Aorta (tissue), 5 donors: ENCODE measurements around the gene PRR18. TPM values are rescaled to one million over a fixed set of nuclear protein-coding genes. Genes with fewer than 3 reads are reported as not detected.

Experiments used
- ATAC-seq: fragments of 200-7000 bp; cut with Tn5 transposase; one replicate; pipeline ENCODE4 v1.9.1; 2022; ENCODE audit warnings: moderate library complexity; ENCODE audit not compliant: low FRiP score
- DNase-seq, 2 donors: peaks; one replicate each; pipeline ENCODE4 v3.0.0-alpha.2; 2020
- H3K27ac ChIP-seq, 2 donors: one replicate each; pipeline ENCODE4 v1.5.1; 2013; ENCODE audit warnings: low read length in 2 of 2, mild to moderate bottlenecking in 2 of 2, moderate library complexity in 2 of 2, control low read depth in 1 of 2, inconsistent platforms in 1 of 2, low read depth in 1 of 2
- H3K27me3 ChIP-seq, 2 donors: one replicate each; pipeline ENCODE4 v1.6.1; 2013; ENCODE audit warnings: control low read depth in 1 of 2, low read length in 1 of 2, mild to moderate bottlenecking in 1 of 2, moderate library complexity in 1 of 2; ENCODE audit not compliant: insufficient read depth in 2 of 2, control insufficient read depth in 1 of 2
- H3K36me3 ChIP-seq, 2 donors: one replicate each; pipeline ENCODE4 v1.6.1; 2013; ENCODE audit warnings: control low read depth in 1 of 2, low read length in 1 of 2, mild to moderate bottlenecking in 1 of 2; ENCODE audit not compliant: insufficient read depth in 2 of 2, control insufficient read depth in 1 of 2
- H3K4me1 ChIP-seq, 2 donors: one replicate each; pipeline ENCODE4 v1.6.1; 2013; ENCODE audit warnings: low read length in 2 of 2, control low read depth in 1 of 2, mild to moderate bottlenecking in 1 of 2, moderate library complexity in 1 of 2; ENCODE audit not compliant: insufficient read depth in 2 of 2, control insufficient read depth in 1 of 2
- H3K4me3 ChIP-seq, 2 donors: one replicate each; pipeline ENCODE4 v1.5.1; 2013; ENCODE audit warnings: low read length in 2 of 2, control low read depth in 1 of 2, mild to moderate bottlenecking in 1 of 2
- H3K9me3 ChIP-seq: one replicate; pipeline ENCODE4 v1.6.1; 2013; ENCODE audit warnings: mild to moderate bottlenecking, low read length; ENCODE audit not compliant: control insufficient read depth
- WGBS, 2 donors: extraction: QIAGEN DNeasy Blood & Tissue Kit; methylation state at CpG; one replicate each; pipeline ENCODE4 v1.1.7; 2013; 5-methylcytosine and 5-hydroxymethylcytosine counted together
- intact Hi-C, 2 donors: fragments of 100-400 bp; cut with DNase I; formaldehyde crosslinking; loops; one replicate each; pipeline versions ENCODE4 v1.14.2 to v1.15.0; 2022
- polyA plus RNA-seq, 2 donors: library from polyadenylated mRNA; stranded (reverse); fragments of 200-250 nt; gene quantifications; one replicate each; pipeline ENCODE4 v1.2.3, GENCODE V29; 2013
- total RNA-seq, 2 donors: library from RNA; stranded (reverse); fragmentation: NEBNext Ultra II Directional; extraction: Animal tissue kit (Norgen Biotek cat#: 25700); gene quantifications; one replicate each; pipeline ENCODE4 v1.2.1, GENCODE V29; 2021
- donor health status: healthy with polysubstance abuse.
- donor health status: Bipolar disorder and iron deficiency.
- donor health status: DM: no; HTN: no; CAD: no.
- donor health status: DM: no; HTN: no; CAD: no.
- donor health status: DM: yes; HTN: yes; CAD: no.

Gene PRR18
- total and polyA plus RNA-seq, 4 donors, result not detected

DNA sequence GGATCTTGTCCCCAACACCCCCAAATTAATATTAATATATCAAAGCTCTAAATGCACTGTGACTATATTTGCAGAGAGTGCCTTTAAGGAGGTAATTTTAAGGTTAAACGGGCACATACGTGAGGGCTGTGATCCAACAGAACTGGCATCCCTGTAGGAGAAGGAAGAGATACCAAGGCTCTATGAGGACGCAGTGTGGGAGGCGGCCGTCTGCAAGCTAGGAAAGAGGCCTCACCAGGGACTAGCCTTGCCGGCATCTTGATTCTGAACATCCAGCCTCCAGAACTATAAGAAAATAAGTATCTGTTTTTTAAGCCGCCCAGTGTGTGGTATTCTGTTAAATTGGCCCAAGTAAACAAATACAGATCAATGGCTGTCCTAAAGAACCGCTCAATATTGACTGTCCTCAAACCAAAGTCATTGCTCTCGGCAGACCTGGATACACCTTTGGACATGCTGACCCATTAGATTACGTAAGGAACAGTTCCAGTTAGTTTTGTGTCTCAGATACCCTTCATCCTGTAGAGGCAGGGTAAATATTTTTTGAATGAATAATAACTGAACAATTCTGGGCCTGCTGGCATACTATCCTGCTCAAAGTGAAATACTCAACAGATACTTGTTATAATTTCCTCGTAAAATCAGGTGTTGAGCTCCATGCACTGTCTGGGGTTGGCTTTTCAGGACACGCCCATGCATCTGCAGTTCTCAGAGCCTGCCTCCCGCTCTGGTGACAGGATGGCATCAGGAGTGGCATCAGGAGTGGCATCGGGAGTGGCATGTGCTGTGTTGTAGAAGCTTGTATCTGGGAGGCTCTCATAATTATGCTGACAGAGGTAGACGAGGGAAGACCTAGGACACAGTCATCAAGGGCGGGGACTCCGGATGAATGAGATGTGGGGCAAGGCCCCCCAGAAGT, 6.3 kb downstream of the PRR18 start:
- WGBS, 2 donors, result 89 to 90% methylated on average over 17 of the region's 17 CpGs
- Histone ChIP-seq H3K27ac (no peak overlapping the region), H3K4me1 (no peaks in the 10 kb centered on the region), H3K36me3 (no peaks in the 10 kb centered on the region), H3K4me3 (no peak overlapping the region), H3K27me3 (peaks cover 0 to 1% of the 10 kb centered on the region in 2 donors), H3K9me3 (no peaks in the 10 kb centered on the region)
- intact Hi-C loops, result no loop called here
- no peak for ATAC-seq
- DNase-seq, result no peak

DNA sequence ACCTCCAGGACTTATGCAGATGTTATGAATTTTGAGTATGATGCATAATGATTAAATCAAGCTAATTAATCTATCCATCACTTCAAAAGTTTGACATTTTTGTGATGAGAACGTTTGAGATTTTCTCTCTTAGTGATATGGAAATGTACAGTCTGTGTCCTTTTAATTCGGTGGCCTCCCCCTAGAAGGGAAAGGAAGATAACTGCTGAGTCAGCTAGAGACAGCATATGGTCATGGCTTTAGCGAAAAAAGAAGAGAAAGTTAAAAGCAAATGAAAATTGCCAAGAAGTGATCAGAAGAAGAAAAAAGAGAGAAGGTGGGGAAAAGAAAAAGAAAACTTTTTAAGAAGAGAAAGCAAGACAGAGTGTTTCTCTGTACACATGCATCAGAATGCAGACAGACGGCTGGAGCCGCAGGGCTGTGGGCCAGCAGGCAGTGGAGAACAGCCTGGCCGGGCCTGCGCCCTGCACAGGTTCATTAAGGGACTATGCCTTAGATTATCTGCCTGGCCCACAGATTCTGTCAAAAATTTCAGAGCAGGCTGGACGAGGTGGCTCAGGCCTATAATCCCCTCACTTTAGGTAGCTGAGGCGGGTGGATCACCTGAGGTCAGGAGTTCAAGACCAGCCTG, 7.7 kb downstream of the PRR18 start:
- DNase-seq, result no peak
- Histone ChIP-seq H3K9me3 (no peaks in the 10 kb centered on the region), H3K36me3 (no peaks in the 10 kb centered on the region), H3K27me3 (peaks cover 0 to 1% of the 10 kb centered on the region in 2 donors), H3K27ac (no peak overlapping the region), H3K4me1 (no peaks in the 10 kb centered on the region), H3K4me3 (no peak overlapping the region)
- 78 to 83% methylated on average over 9 of the region's 9 CpGs for WGBS, 2 donors
- no peak for ATAC-seq
- intact Hi-C loops, result no loop called here

DNA sequence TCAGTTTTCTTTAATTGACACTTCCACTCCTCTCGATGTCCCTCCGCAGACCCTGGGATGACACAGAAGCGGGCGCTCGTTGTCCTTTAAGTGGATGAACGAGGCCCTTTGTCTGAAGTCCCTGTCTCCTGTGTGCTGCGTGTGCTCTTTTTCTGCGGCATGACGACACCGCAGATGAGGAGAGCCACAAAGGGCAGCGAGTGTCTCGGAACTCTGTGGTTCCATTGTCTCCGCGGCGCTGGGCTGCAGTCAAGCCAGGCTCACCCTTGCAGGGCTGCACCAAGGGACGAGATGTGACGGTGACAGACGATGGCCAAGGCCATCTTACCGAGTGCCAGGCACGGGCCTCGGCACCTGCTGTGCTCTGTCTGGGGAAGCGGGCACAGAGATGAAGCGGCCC, 10.6 kb downstream of the PRR18 start:
- no peaks in the 10 kb centered on the region for H3K27me3 ChIP-seq
- WGBS, 2 donors, result 92 to 95% methylated on average over 23 of the region's 23 CpGs
- no peak overlapping the region for H3K4me3 ChIP-seq
- H3K9me3 ChIP-seq, result no peaks in the 10 kb centered on the region
- no peak for DNase-seq
- H3K4me1 ChIP-seq, result no peaks in the 10 kb centered on the region
- H3K36me3 ChIP-seq, result no peaks in the 10 kb centered on the region
- no peak overlapping the region for H3K27ac ChIP-seq
- ATAC-seq, result no peak
- intact Hi-C loops, result no loop called here

DNA sequence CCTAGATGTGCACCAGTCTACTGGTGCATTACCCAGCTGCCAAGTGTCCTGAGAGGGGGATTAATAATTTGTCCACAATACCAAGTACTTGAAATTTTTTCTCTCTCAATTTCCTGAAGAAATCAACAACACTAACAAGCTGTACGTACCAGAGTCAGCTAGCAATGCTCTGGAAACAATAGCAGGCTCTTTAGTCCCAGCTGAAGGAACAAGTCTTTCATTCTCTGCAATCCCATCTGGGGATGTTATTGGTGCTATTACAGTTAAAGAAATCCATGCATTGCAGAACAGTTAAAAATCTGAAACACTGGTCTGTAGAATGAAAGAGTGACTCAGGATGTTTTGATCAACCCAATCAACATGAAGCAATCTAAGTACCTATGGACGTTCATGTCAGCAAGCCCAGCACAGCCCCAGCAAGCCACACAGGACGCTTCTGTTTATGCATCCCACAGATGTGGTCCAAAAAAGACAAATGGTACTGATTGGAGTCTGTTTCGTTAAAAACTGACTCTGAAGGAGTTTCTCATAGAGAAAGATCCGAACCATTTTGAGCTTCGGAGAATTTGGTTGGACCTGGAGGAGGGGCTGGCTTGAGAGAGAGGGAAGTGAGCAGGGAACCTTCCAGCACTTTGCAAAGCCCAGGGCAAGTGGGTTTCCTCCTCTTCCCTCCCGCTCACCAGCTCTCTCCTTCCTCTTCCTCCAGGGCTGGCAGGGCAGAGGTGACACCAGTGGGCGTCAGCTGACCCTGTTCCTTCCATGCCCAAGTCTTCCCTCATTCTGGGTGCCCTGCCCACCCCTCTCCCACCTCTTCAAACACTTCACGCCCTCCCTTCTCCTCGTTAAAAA, 11.9 kb downstream of the PRR18 start:
- H3K27ac ChIP-seq, result no peak overlapping the region
- H3K4me3 ChIP-seq, result no peak overlapping the region
- ATAC-seq, result no peak
- no peaks in the 10 kb centered on the region for H3K27me3 ChIP-seq
- H3K36me3 ChIP-seq, result no peaks in the 10 kb centered on the region
- H3K9me3 ChIP-seq, result no peaks in the 10 kb centered on the region
- intact Hi-C loops, result no loop called here
- 84% methylated on average over 10 of the region's 10 CpGs for WGBS, 2 donors
- H3K4me1 ChIP-seq, result no peaks in the 10 kb centered on the region
- DNase-seq, result no peak

DNA sequence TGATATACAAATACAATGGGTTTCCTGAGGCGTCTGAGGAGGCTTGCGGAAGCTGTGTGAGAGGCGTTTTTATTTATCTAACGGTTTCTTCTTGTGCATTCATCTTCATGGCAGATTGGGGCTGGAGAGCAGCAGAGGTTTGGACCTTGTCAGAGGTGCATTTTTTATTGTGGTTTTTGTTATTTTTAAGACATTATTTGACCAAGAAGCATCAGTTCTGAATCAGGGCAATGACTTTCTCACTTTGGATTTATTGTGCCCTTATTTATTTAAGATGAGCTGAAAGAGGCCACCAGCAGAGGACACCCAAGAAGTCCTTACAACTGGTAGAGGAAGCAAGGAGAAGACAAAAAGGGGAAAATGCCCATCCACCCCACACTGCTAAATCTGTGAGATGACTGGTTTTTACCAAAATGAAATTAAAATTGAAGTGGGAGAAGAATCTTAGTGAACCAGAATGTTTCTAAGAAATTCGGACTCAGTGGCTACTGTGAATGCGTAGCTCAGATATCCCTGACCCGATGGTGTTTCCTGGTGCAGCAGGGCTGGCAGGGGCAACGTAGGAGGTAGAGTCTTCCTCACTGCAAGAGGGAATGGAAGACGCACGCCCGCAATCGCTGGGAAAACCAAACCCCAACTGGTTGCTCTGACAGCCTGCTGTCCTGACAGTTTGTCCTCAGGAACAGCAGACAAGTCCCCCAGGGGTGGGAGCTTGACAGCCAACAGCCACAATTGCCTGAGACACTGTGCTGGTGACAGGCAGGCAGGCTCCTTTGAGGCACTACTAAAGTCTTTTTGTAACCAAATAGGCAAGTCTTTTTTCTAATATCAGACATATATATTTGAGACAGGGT, 14.2 kb downstream of the PRR18 start:
- intact Hi-C loops, result no loop called here
- Histone ChIP-seq H3K4me3 (no peak overlapping the region), H3K4me1 (no peaks in the 10 kb centered on the region), H3K27me3 (no peaks in the 10 kb centered on the region), H3K27ac (no peak overlapping the region), H3K9me3 (no peaks in the 10 kb centered on the region), H3K36me3 (no peaks in the 10 kb centered on the region)
- WGBS, 2 donors, result 72 to 73% methylated on average over 12 of the region's 12 CpGs
- DNase-seq (no peak), ATAC-seq (no peak)

- DNase-seq (no peak), ATAC-seq (no peak)
- no peaks in the 10 kb centered on the region for H3K9me3 ChIP-seq
- no peaks in the 10 kb centered on the region for H3K36me3 ChIP-seq
- WGBS, 2 donors, result 90 to 93% methylated on average over 14 of the region's 14 CpGs
- intact Hi-C loops, result no loop called here
- no peaks in the 10 kb centered on the region for H3K4me1 ChIP-seq
- no peak overlapping the region for H3K4me3 ChIP-seq
- no peaks in the 10 kb centered on the region for H3K27me3 ChIP-seq
- no peak overlapping the region for H3K27ac ChIP-seq
Observed at GRCh38 chr6:166289207-166290060, 18.8 kb downstream of the PRR18 start.

DNA sequence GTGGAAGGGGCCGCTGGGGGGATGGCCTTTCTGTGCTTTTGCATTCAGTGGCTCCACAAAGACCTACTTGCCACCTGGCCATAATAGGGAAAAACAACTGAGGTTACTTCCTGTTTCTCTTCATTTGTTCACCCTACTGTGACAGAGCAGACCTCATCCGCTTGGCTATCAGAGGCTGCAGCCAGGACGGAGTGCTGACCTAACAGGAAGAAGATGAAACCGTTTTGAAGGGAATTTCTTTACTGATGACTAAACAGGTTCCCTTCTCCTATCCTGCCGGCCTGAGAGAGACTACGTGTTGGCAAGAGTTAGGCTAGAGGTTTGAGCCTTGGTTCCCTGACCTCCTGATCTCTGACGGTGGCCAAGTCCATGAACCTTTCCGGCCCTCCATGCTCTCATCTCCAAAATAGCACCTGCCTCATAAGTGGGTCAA, 21.3 kb downstream of the PRR18 start:
- H3K4me3 ChIP-seq, result no peak overlapping the region
- intact Hi-C loops, result no loop called here
- DNase-seq, result no peak
- 65 to 66% methylated on average over 8 of the region's 8 CpGs for WGBS, 2 donors
- no peaks in the 10 kb centered on the region for H3K4me1 ChIP-seq
- ATAC-seq, result peak; percentile 15
- H3K36me3 ChIP-seq, result no peaks in the 10 kb centered on the region
- H3K9me3 ChIP-seq, result no peaks in the 10 kb centered on the region
- no peak overlapping the region for H3K27ac ChIP-seq
- H3K27me3 ChIP-seq, result no peaks in the 10 kb centered on the region
